K562 (cell line): ENCODE data around the gene KRT80. TPM values are rescaled to one million over a fixed set of nuclear protein-coding genes. Genes with fewer than 3 reads are reported as not detected.

Source experiments
- CHD7 ChIP-seq: fragments of 200-600 bp; sonication (generic); IDR thresholded peaks from one replicate; pipeline ENCODE4 v1.6.1; 2012; ENCODE audit warnings: mild to moderate bottlenecking, low read depth, low read length, inconsistent platforms
- EP400 ChIP-seq: fragments of 450-650 bp; IDR thresholded peaks from 2 replicates; pipeline ENCODE4 v1.6.1; 2017; ENCODE audit warnings: antibody characterized with exemption, mild to moderate bottlenecking, moderate library complexity
- FIP1L1 ChIP-seq: fragments of 200-400 bp; formaldehyde crosslinking; IDR thresholded peaks from 2 replicates; pipeline ENCODE4 v1.6.1; 2018; ENCODE audit warnings: mild to moderate bottlenecking, low read depth, low read length; ENCODE audit not compliant: poor library complexity, severe bottlenecking
- HIVEP1 ChIP-seq: fragments of 250-450 bp; sonication (Bioruptor Pico); IDR thresholded peaks from 2 replicates; pipeline ENCODE4 v1.4.0; 2020; ENCODE audit warnings: mild to moderate bottlenecking
- MEF2D ChIP-seq: conservative IDR thresholded peaks from 2 replicates; pipeline ENCODE4 v1.6.1; 2016; ENCODE audit warnings: low read depth, missing genetic modification characterization, missing compliant biosample characterization
- NKRF ChIP-seq: fragments of 450-650 bp; IDR thresholded peaks from 2 replicates; pipeline ENCODE4 v1.6.1; 2016; ENCODE audit warnings: borderline replicate concordance
- PCBP1 ChIP-seq: fragments of 200-400 bp; formaldehyde crosslinking; IDR thresholded peaks from 2 replicates; pipeline ENCODE4 v1.6.1; 2018; ENCODE audit warnings: mild to moderate bottlenecking, low read depth, low read length; ENCODE audit not compliant: poor library complexity, severe bottlenecking
- SIX5 ChIP-seq, 2 experiments: IDR thresholded peaks; 2 replicates each; pipeline ENCODE4 v1.6.1; 2011; ENCODE audit warnings: low read length in 2 of 2, borderline replicate concordance in 1 of 2, low read depth in 1 of 2, mild to moderate bottlenecking in 1 of 2, moderate library complexity in 1 of 2; ENCODE audit not compliant: insufficient read depth in 1 of 2
- TFAP4 ChIP-seq: sonication (generic); formaldehyde crosslinking; IDR thresholded peaks from 2 replicates; pipeline ENCODE4 v1.8.0; 2022; ENCODE audit warnings: missing genetic modification reagents, mild to moderate bottlenecking, moderate library complexity, borderline replicate concordance
- XRCC3 ChIP-seq: fragments of 450-650 bp; IDR thresholded peaks from 2 replicates; pipeline ENCODE4 v1.6.1; 2017; ENCODE audit warnings: mild to moderate bottlenecking, moderate library complexity
- ZNF217 ChIP-seq: sonication (generic); formaldehyde crosslinking; IDR thresholded peaks from 2 replicates; pipeline ENCODE4 v1.8.0; 2022; ENCODE audit warnings: mild to moderate bottlenecking, missing genetic modification reagents
- ZNF431 ChIP-seq: sonication (generic); formaldehyde crosslinking; IDR thresholded peaks from 2 replicates; pipeline ENCODE4 v1.8.0; 2022; ENCODE audit warnings: mild to moderate bottlenecking, missing genetic modification reagents
- polyA plus RNA-seq, 8 experiments: library from polyadenylated mRNA; depleted of rRNA in 4 of 8; stranded (reverse) in 5 of 8; unstranded in 3 of 8; fragments of >200 nt; fragmentation: Nextera tagmentation in 2 of 8; fragmentation: Illumina TruSeq in 1 of 8; extraction: Ambion mirVana in 2 of 8; extraction: Trizol in 1 of 8; gene quantifications; 2 replicates each; pipeline versions ENCODE4 v1.2.1 to v1.2.3, GENCODE V29; 2011 to 2014; ENCODE audit warnings: inconsistent platforms in 1 of 8, missing spikeins in 1 of 8
- total RNA-seq, 7 experiments: library from RNA; depleted of rRNA in 6 of 7; stranded (reverse); fragments of >200 nt in 6 of 7; fragmentation: Illumina TruSeq in 2 of 7; extraction: Trizol in 2 of 7; gene quantifications; 2 replicates each; pipeline versions ENCODE4 v1.2.1 to v1.2.3, GENCODE V29; 2011 to 2021; ENCODE audit warnings: low replicate concordance in 1 of 7
- TF ChIP-seq, protein P1 (sequence below): sonication (generic); formaldehyde crosslinking; IDR thresholded peaks from 2 replicates; pipeline ENCODE4 v1.8.0; 2022; ENCODE audit warnings: mild to moderate bottlenecking, missing genetic modification reagents

The KRT80 gene
- total and polyA plus RNA-seq, 9 of the 15 experiments (the other 6 are each of a cell fraction or from before 2014, with no cell fraction given) = not detected

GRCh38 chr12:52147964-52148463 lies 43.8 kb downstream of the KRT80 start (continued):
- TF ChIP-seq CHD7 (no peak), SIX5 (IDR thresholded peaks at IDR 0.05; ENCODE audit: borderline replicate concordance in 1 of 2, insufficient read depth in 1 of 2, low read depth in 1 of 2, low read length in 2 of 2) (no peak), MEF2D (tag) (no peak), ZNF431 (CRISPR knock-in tag) (no peak), PCBP1 (no peak), XRCC3 (no peak), FIP1L1 (no peak), EP400 (no peak), TFAP4 (CRISPR knock-in tag) (no peak), NKRF (no peak), HIVEP1 (CRISPR knock-in tag) (no peak), ZNF217 (CRISPR knock-in tag) (no peak)
- TF ChIP-seq, protein P1, sequence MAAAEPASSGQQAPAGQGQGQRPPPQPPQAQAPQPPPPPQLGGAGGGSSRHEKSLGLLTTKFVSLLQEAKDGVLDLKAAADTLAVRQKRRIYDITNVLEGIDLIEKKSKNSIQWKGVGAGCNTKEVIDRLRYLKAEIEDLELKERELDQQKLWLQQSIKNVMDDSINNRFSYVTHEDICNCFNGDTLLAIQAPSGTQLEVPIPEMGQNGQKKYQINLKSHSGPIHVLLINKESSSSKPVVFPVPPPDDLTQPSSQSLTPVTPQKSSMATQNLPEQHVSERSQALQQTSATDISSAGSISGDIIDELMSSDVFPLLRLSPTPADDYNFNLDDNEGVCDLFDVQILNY (CRISPR knock-in tag) = no peak
